SK-N-SH (cell line): ENCODE measurements around the gene TRIM7. TPM values are rescaled to one million over a fixed set of nuclear protein-coding genes. Genes with fewer than 3 reads are reported as not detected.

Experiments
- EZH2phosphoT487 ChIP-seq: fragments of 200-600 bp; sonication (generic); IDR thresholded peaks from 2 replicates; pipeline ENCODE4 v1.6.1; 2017; ENCODE audit warnings: low read depth, mixed run types, mild to moderate bottlenecking, antibody characterized with exemption, moderate library complexity, borderline replicate concordance
- FOSL2 ChIP-seq: IDR thresholded peaks from 2 replicates; pipeline ENCODE4 v1.4.0; 2012; ENCODE audit warnings: low read depth, mild to moderate bottlenecking, moderate library complexity, borderline replicate concordance
- FOXJ3 ChIP-seq: sonication (generic); formaldehyde crosslinking; IDR thresholded peaks from 2 replicates; pipeline ENCODE4 v1.5.1; 2020; ENCODE audit warnings: mild to moderate bottlenecking, missing genetic modification reagents
- FOXM1 ChIP-seq: IDR thresholded peaks from 2 replicates; pipeline ENCODE4 v1.4.0; 2012; ENCODE audit warnings: low read depth, mild to moderate bottlenecking
- JUND ChIP-seq: IDR thresholded peaks from 2 replicates; pipeline ENCODE4 v1.4.0; 2012
- MXI1 ChIP-seq: IDR thresholded peaks from 2 replicates; pipeline ENCODE4 v1.6.1; 2012; ENCODE audit warnings: mild to moderate bottlenecking, low read depth, low read length, improper control_type of control experiment
- NFIC ChIP-seq: IDR thresholded peaks from 2 replicates; pipeline ENCODE4 v1.4.0; 2012; ENCODE audit warnings: borderline replicate concordance
- RAD21 ChIP-seq: IDR thresholded peaks from 2 replicates; pipeline ENCODE4 v1.6.1; 2012; ENCODE audit warnings: mild to moderate bottlenecking, low read length
- SMC3 ChIP-seq: IDR thresholded peaks from 2 replicates; pipeline ENCODE4 v1.6.1; 2012; ENCODE audit warnings: low read depth, low read length, improper control_type of control experiment
- TEAD4 ChIP-seq: IDR thresholded peaks from 2 replicates; pipeline ENCODE4 v1.4.0; 2012; ENCODE audit warnings: mild to moderate bottlenecking, borderline replicate concordance; ENCODE audit not compliant: insufficient read depth
- YY1 ChIP-seq: IDR thresholded peaks from 2 replicates; pipeline ENCODE4 v1.4.0; 2012; ENCODE audit warnings: low read depth, mild to moderate bottlenecking
- polyA plus RNA-seq, 3 experiments: library from polyadenylated mRNA; depleted of rRNA; stranded (reverse); fragments of >200 nt; gene quantifications; 2 replicates each; pipeline ENCODE4 v1.2.3, GENCODE V29; 2012
- TF ChIP-seq, protein P1 (sequence below): fragments of 150-350 bp; IDR thresholded peaks from 2 replicates; pipeline ENCODE4 v1.6.1; 2017; ENCODE audit warnings: antibody characterized with exemption, low read length, low read depth, borderline replicate concordance
- TF ChIP-seq, protein P2 (sequence below): IDR thresholded peaks from 2 replicates; pipeline ENCODE4 v1.6.1; 2012; ENCODE audit warnings: mild to moderate bottlenecking, low read depth, low read length, moderate library complexity
- TF ChIP-seq, protein P3 (sequence below): IDR thresholded peaks from 2 replicates; pipeline ENCODE4; 2012
- TF ChIP-seq, protein P4 (sequence below): fragments of 200-600 bp; sonication (generic); IDR thresholded peaks from 2 replicates; pipeline ENCODE4 v1.6.1; 2017; ENCODE audit warnings: antibody characterized with exemption, mild to moderate bottlenecking, moderate library complexity

Gene TRIM7
- polyA plus RNA-seq, 1 of the 3 experiments (the other 2 are of a cell fraction) = 3.5 TPM

DNA sequence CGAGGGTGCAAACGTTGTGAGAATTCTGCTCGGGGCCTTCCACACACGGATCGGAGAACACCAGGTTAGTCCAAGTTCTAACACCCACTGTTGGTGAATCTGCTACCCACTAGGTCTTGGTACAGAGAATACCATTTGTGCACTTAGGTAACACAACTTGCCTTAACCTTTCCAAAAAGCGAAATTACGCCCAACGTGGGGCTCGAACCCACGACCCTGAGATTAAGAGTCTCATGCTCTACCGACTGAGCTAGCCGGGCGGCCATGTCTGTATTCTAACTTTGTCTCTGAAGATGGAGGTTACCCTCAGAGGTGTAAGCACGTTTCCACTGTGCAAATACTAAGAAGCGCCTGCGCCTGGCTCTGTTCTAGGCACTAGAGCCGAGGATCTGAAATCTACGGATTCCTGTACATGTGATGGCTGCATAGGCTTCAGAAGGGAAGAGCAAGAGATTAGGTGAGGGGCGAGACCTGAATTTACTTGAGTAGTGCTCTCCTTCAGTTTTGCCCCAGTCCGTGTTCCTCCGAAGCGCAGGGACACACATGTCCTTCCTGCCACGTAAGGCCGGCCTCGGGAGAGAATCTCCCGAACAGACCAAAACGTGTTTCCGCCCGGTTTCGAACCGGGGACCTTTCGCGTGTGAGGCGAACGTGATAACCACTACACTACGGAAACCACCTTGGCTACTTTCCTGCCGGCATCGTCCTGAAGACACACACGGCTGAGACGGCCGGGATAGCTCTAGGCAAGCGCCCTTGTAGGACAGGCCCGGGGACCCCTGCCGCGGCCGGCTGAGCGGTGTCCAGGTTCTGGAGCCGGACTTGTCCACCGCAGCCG lies 17.0 kb upstream of the TRIM7 start (continued):
- TF ChIP-seq, protein P1, sequence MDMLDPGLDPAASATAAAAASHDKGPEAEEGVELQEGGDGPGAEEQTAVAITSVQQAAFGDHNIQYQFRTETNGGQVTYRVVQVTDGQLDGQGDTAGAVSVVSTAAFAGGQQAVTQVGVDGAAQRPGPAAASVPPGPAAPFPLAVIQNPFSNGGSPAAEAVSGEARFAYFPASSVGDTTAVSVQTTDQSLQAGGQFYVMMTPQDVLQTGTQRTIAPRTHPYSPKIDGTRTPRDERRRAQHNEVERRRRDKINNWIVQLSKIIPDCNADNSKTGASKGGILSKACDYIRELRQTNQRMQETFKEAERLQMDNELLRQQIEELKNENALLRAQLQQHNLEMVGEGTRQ = no peak
- TF ChIP-seq RAD21 (no peak), NFIC (no peak), FOXJ3 (CRISPR knock-in tag) (no peak), TEAD4 (peak; percentile 11; the same call in 1 of the 2 replicates), EZH2phosphoT487 (no peak), YY1 (peak; percentile 69; the same call in 1 of the 2 replicates), JUND (no peak), SMC3 (no peak), FOXM1 (no peak), FOSL2 (peak; percentile 49; the same call in 1 of the 2 replicates), MXI1 (peak; percentile 81)
- TF ChIP-seq, protein P2, sequence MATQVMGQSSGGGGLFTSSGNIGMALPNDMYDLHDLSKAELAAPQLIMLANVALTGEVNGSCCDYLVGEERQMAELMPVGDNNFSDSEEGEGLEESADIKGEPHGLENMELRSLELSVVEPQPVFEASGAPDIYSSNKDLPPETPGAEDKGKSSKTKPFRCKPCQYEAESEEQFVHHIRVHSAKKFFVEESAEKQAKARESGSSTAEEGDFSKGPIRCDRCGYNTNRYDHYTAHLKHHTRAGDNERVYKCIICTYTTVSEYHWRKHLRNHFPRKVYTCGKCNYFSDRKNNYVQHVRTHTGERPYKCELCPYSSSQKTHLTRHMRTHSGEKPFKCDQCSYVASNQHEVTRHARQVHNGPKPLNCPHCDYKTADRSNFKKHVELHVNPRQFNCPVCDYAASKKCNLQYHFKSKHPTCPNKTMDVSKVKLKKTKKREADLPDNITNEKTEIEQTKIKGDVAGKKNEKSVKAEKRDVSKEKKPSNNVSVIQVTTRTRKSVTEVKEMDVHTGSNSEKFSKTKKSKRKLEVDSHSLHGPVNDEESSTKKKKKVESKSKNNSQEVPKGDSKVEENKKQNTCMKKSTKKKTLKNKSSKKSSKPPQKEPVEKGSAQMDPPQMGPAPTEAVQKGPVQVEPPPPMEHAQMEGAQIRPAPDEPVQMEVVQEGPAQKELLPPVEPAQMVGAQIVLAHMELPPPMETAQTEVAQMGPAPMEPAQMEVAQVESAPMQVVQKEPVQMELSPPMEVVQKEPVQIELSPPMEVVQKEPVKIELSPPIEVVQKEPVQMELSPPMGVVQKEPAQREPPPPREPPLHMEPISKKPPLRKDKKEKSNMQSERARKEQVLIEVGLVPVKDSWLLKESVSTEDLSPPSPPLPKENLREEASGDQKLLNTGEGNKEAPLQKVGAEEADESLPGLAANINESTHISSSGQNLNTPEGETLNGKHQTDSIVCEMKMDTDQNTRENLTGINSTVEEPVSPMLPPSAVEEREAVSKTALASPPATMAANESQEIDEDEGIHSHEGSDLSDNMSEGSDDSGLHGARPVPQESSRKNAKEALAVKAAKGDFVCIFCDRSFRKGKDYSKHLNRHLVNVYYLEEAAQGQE = no peak
- TF ChIP-seq, protein P3, sequence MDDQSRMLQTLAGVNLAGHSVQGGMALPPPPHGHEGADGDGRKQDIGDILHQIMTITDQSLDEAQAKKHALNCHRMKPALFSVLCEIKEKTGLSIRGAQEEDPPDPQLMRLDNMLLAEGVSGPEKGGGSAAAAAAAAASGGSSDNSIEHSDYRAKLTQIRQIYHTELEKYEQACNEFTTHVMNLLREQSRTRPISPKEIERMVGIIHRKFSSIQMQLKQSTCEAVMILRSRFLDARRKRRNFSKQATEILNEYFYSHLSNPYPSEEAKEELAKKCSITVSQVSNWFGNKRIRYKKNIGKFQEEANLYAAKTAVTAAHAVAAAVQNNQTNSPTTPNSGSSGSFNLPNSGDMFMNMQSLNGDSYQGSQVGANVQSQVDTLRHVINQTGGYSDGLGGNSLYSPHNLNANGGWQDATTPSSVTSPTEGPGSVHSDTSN = no peak
- TF ChIP-seq, protein P4, sequence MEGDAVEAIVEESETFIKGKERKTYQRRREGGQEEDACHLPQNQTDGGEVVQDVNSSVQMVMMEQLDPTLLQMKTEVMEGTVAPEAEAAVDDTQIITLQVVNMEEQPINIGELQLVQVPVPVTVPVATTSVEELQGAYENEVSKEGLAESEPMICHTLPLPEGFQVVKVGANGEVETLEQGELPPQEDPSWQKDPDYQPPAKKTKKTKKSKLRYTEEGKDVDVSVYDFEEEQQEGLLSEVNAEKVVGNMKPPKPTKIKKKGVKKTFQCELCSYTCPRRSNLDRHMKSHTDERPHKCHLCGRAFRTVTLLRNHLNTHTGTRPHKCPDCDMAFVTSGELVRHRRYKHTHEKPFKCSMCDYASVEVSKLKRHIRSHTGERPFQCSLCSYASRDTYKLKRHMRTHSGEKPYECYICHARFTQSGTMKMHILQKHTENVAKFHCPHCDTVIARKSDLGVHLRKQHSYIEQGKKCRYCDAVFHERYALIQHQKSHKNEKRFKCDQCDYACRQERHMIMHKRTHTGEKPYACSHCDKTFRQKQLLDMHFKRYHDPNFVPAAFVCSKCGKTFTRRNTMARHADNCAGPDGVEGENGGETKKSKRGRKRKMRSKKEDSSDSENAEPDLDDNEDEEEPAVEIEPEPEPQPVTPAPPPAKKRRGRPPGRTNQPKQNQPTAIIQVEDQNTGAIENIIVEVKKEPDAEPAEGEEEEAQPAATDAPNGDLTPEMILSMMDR = no peak
- TF ChIP-seq, all 33 proteins: peak for 14
